GM12873 (cell line): ENCODE data around the gene PTPN21.

ENCODE experiments used
- TF ChIP-seq, protein P1 (sequence below): IDR thresholded peaks from 2 replicates; pipeline ENCODE4 v1.5.1; 2012; ENCODE audit warnings: low read depth, mild to moderate bottlenecking, moderate library complexity, low read length, control low read depth; ENCODE audit not compliant: insufficient read depth; ENCODE audit errors: missing control alignments

The PTPN21 gene

DNA sequence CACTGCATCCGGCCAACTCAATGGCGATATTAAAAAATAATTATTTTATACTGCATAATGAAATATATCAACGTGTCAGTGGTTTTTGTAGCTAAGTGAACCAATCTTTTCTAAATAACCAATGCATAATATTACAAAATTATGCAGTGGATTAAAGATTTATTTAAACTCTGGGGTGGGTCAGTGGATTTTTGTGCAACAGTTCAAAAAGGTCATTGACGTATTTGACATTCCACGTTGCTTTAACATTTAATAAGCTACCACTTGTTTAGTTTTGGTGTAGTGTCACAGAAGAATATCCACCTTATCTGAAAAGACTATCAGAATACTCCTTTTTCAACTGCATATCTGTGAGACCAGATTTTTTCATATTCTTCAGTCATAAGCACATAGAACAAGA is 10.6 kb upstream of the PTPN21 start:
- TF ChIP-seq, protein P1, sequence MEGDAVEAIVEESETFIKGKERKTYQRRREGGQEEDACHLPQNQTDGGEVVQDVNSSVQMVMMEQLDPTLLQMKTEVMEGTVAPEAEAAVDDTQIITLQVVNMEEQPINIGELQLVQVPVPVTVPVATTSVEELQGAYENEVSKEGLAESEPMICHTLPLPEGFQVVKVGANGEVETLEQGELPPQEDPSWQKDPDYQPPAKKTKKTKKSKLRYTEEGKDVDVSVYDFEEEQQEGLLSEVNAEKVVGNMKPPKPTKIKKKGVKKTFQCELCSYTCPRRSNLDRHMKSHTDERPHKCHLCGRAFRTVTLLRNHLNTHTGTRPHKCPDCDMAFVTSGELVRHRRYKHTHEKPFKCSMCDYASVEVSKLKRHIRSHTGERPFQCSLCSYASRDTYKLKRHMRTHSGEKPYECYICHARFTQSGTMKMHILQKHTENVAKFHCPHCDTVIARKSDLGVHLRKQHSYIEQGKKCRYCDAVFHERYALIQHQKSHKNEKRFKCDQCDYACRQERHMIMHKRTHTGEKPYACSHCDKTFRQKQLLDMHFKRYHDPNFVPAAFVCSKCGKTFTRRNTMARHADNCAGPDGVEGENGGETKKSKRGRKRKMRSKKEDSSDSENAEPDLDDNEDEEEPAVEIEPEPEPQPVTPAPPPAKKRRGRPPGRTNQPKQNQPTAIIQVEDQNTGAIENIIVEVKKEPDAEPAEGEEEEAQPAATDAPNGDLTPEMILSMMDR, result no peak

DNA sequence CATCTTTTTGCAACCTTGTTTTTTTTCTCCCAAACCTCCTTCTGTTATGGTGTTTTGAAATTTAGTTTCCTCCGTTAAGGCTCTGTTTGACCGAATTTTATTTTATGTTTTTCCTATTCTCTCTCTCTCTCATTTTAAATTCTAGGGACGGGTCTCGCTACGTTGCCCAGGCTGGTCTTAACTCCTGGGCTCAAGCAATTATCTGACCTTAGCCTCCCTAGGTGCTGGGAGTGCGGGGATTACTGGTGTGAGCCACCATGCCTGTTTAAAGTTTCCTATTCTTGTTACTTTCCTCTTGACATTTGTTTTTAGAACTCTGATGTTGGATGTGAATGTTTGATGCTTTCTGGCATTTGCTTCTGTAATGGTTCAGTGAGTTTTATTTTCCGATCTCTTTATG is 9.0 kb upstream of the PTPN21 start:
- TF ChIP-seq, protein P1, result no peak

DNA sequence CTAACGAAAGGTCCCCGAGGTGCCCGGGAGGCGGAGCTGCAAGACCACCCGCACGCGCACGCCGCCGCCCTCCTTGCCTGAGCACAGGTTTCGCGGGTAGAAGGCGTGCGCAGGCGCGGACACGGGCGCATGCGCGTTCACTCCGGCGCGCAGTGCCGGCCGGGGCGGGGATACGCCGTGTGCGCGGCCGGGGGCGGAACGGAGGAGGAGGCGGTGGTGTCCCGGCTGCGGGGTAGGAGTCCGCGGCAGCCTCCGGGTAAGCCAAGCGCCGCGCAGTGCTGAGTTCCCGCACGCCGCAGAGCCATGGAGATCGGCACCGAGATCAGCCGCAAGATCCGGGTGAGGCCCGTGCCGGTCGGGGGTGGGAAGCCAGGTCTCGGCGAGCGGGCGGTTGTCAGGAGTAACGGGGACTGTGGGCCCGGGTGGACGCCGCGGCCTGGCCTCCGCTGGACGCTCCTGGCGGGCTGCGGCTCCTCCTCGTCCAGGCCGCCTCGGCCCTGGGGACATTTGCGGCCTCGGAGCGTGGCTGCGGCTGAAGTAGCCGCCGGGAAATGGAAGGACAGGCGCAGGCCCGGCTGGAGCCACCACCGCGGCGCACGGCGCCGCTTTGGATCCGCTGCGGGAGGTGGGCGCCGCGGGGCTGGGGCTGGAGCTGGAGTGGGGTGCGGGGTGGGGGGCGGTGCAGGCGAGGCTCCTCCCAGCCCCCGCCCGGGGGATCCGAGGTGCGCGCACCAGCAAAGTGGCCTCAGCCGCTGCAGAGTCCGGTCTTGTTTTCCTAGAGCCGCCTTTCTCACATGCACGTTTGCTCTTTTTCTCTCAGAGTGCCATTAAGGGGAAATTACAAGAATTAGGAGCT is 8.3 kb upstream of the PTPN21 start, which contains the start of gene ZC3H14:
TSS of gene ZC3H14 (plus strand) at position 207 of the 856 bp plus-strand sequence. CDS start at position 304, 97 bp downstream.
- TF ChIP-seq, protein P1, result peak; percentile 13

DNA sequence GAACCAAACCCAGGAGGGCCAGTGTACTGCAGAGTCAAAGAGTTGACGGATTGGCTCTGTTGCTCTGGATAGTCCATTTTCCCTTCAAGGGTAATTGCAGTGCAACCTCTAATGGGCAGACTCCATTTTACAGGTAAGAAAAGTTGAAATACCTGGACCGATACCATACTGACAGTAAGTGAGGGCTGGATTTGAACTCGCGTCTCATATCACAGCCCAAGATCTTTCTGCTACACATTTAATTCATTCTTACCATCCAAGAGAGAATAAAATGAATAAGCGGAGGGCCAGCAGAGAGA is 7.7 kb upstream of the PTPN21 start:
- TF ChIP-seq, protein P1, result no peak

DNA sequence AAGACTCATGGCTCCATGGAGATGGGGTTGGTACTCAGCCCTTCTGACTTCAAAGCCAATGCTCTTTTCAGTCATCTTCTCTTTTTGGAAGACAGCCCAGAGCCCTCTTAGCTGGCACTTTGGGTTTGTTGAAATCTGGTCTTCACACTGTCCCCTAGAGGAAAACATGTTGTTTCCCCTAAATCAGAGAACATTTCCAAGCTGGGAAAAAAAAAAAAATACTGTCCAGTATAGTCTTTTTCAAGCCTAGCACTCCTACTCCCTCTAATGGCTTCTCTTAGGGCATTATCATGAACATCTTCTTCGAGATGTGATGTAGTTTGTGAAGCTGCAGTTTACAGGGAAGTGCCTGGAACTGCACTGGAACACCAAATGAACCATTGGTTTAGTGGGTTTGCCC is 5.0 kb upstream of the PTPN21 start:
- TF ChIP-seq, protein P1, result no peak

DNA sequence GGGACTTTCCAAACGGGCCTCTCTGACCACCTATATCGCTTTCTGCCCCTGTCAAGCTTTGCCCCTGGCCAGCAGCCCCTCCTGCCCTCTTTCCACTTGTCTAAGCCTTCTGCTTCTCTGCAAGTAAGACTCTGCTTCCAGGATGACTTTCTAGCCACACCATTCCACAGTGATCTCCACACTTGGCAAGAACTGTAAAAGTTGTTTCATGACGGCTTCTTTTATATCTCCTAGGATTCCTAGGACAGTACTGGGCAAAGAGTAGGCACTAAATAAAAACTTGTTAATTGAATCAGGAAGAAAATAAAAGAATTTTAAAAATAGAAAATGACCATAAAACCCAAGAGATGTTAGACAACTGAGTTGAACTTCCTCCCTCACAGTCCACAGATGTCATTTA is 1.8 kb upstream of the PTPN21 start:
- TF ChIP-seq, protein P1, result no peak

DNA sequence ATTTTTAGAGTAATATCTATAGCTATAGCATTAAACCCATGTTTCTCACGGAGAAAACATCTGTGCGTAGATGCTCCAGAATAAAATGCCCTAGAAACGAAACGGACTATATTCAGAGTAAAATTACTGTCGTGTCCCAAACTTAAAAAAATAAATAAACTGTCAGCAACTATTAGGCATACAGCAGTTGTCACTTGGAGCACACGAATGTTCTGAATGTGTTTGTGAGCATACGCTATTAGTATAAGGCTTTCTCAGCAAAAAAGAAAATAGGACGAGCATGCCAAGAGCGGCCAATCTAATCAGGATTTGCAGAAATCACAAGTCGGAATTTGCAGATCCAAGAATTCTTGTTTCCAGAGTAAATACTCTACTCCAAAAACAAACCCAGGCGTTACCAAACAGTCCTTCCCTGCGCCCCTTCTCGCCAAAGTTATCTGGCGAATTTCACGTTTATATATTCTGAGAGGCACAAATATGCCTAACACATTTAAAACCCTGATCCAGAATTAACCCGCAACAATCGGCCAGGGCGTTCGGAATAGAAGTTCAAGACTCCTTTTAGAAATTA is 836 bp downstream of the PTPN21 start:
- TF ChIP-seq, protein P1, result no peak
